Measurements from ENCODE around the gene PAX4. TPM values are rescaled to one million over a fixed set of nuclear protein-coding genes. Genes with fewer than 3 reads are reported as not detected.
A peak's percentile ranks its signal among the peaks of the same experiment; 100 is the strongest.

The PAX4 gene
- total and polyA plus RNA-seq, 9 of the 15 experiments (the other 6 are each of a cell fraction or from before 2014, with no cell fraction given) = not detected

- TF ChIP-seq ZBTB49 (CRISPR knock-in tag; IDR thresholded peaks at IDR 0.05; ENCODE audit: borderline replicate concordance) (0 out of 2 replicates have a peak, but pooled peaks have one; percentile 81), VEZF1 (CRISPR knock-in tag; IDR thresholded peaks at IDR 0.05) (peak; percentile 83), ZNF766 (CRISPR knock-in tag; conservative IDR thresholded peaks at IDR 0.05) (no peak), ZNF23 (CRISPR knock-in tag; IDR thresholded peaks at IDR 0.05) (no peak), ATF1 (CRISPR knock-in tag; IDR thresholded peaks at IDR 0.05) (peak; percentile 37), ATF1 (tag; IDR thresholded peaks at IDR 0.05) (peak; percentile 87), FOXK2 (conservative IDR thresholded peaks at IDR 0.05 in 1 of 2, IDR thresholded peaks at IDR 0.05 in 1 of 2; ENCODE audit: low read depth in 2 of 2) (no peak), MECOM (CRISPR knock-in tag; IDR thresholded peaks at IDR 0.05) (no peak), SMAD1 (IDR thresholded peaks at IDR 0.05; ENCODE audit: low read depth, low read length, partially characterized antibody) (peak; percentile 40), KDM4B (IDR thresholded peaks at IDR 0.05; ENCODE audit: borderline replicate concordance in 2 of 2, low read depth in 1 of 2) (peak in 1 of 2 experiments; percentile 39; a peak in 1 of 4 replicates), ZNF239 (CRISPR knock-in tag; IDR thresholded peaks at IDR 0.05) (no peak), ZNF561 (CRISPR knock-in tag; conservative IDR thresholded peaks at IDR 0.05) (no peak), RBM15 (IDR thresholded peaks at IDR 0.05; ENCODE audit: insufficient read depth, low read length) (no peak), KDM5B (IDR thresholded peaks at IDR 0.05; ENCODE audit: insufficient replicate concordance, low read depth, low read length) (peak; percentile 81)
Observed at GRCh38 chr7:127588019-127588696, 29.8 kb downstream of the PAX4 start, which contains the start of gene ARF5 (continued).

All from K562 (cell line).